CD4-positive, alpha-beta memory T cell (primary cell): ENCODE data around the gene KIFC3. TPM values are rescaled to one million over a fixed set of nuclear protein-coding genes. Genes with fewer than 3 reads are reported as not detected.
"Not testable (repeated sequence)": the region's sequence is repeated elsewhere in the genome, so short reads cannot be mapped to it uniquely, and the experiment has no call there.

Source experiments
- CTCF ChIA-PET: fragments of 350-600 bp; sonication (Branson Sonifier 250); formaldehyde crosslinking; loops from one replicate; lab custom pipeline; 2021; ENCODE audit warnings: inconsistent platforms; ENCODE audit not compliant: partially characterized antibody; lab: Charles Lee
- POLR2A ChIA-PET: fragments of 350-600 bp; sonication (Branson Sonifier 250); formaldehyde crosslinking; loops from one replicate; lab custom pipeline; 2021; ENCODE audit not compliant: partially characterized antibody; lab: Charles Lee
- DNase-seq, 5 donors: peaks; one replicate each; pipeline versions ENCODE4 v3.0.0 to v3.0.0-alpha.2; 2020 to 2022; ENCODE audit warnings: mixed read lengths in 1 of 5
- H3K27ac ChIP-seq: one replicate; pipeline ENCODE4 v1.7.0; 2013; ENCODE audit warnings: low read depth, low read length
- H3K27me3 ChIP-seq: 2 replicates; pipeline ENCODE4 v1.7.0; 2013; ENCODE audit warnings: mild to moderate bottlenecking, low read length, moderate library complexity; ENCODE audit not compliant: insufficient read depth
- H3K36me3 ChIP-seq: 2 replicates; pipeline ENCODE4 v1.7.0; 2013; ENCODE audit warnings: mild to moderate bottlenecking, low read length, moderate library complexity; ENCODE audit not compliant: insufficient read depth
- H3K4me1 ChIP-seq: 2 replicates; pipeline ENCODE4 v1.7.0; 2013; ENCODE audit warnings: mild to moderate bottlenecking, low read length, moderate library complexity; ENCODE audit not compliant: insufficient read depth
- H3K4me3 ChIP-seq, 2 donors: one replicate each; pipeline ENCODE4 v1.7.0; 2013; ENCODE audit warnings: low read length in 2 of 2, mild to moderate bottlenecking in 1 of 2
- H3K9me3 ChIP-seq, 2 donors: one replicate each; pipeline ENCODE4 v1.7.0; 2013; ENCODE audit warnings: low read length in 2 of 2, control low read depth in 1 of 2; ENCODE audit not compliant: control insufficient read depth in 1 of 2
- H3K27ac Mint-ChIP-seq, 7 donors: one replicate each; pipeline ENCODE4 v1.8.0; 2020 to 2021; ENCODE audit warnings: mixed read lengths in 7 of 7, mild to moderate bottlenecking in 6 of 7, inconsistent platforms in 3 of 7, moderate library complexity in 3 of 7
- H3K27me3 Mint-ChIP-seq, 2 donors: one replicate each; pipeline ENCODE4 v1.8.0; 2020 to 2021; ENCODE audit warnings: mixed read lengths in 2 of 2
- H3K36me3 Mint-ChIP-seq, 2 donors: one replicate each; pipeline ENCODE4 v1.8.0; 2020 to 2021; ENCODE audit warnings: mixed read lengths in 2 of 2, inconsistent platforms in 1 of 2, mild to moderate bottlenecking in 1 of 2
- H3K4me1 Mint-ChIP-seq, 4 donors: one replicate each; pipeline ENCODE4 v1.8.0; 2020 to 2021; ENCODE audit warnings: mixed read lengths in 4 of 4, mild to moderate bottlenecking in 1 of 4
- H3K4me3 Mint-ChIP-seq, 8 donors: one replicate each; pipeline ENCODE4 v1.8.0; 2020 to 2021; ENCODE audit warnings: mixed read lengths in 8 of 8, mild to moderate bottlenecking in 7 of 8, moderate library complexity in 6 of 8, inconsistent platforms in 3 of 8
- H3K9me3 Mint-ChIP-seq, 8 donors: one replicate each; pipeline ENCODE4 v1.8.0; 2020 to 2021; ENCODE audit warnings: mixed read lengths in 8 of 8, mild to moderate bottlenecking in 5 of 8, inconsistent platforms in 3 of 8, moderate library complexity in 1 of 8
- intact Hi-C: fragments of 100-400 bp; cut with micrococcal nuclease; formaldehyde crosslinking; loops from one replicate; pipeline ENCODE4 v1.15.1; 2023
- polyA plus RNA-seq, 2 donors: library from polyadenylated mRNA; unstranded; fragments of 300-500 nt; fragmentation: Illumina TruSeq; gene quantifications; one replicate each; pipeline ENCODE4 v1.2.3, GENCODE V29; 2021
- total RNA-seq, 2 experiments: library from RNA; stranded (reverse); gene quantifications; one replicate each; pipeline ENCODE4 v1.2.3, GENCODE V29; 2021

KIFC3 gene
- total and polyA plus RNA-seq, 4 experiments from 2014 or later, result 1.6 to 1.9 TPM; not detected in 2

- no peaks in the 10 kb centered on the region for H3K9me3 Mint-ChIP-seq
- Histone ChIP-seq H3K27me3 (no peaks in the 10 kb centered on the region), H3K27ac (no peak overlapping the region), H3K9me3 (no peaks in the 10 kb centered on the region), H3K4me3 (no peak overlapping the region), H3K4me1 (no peaks in the 10 kb centered on the region), H3K36me3 (no peaks in the 10 kb centered on the region)
- no peak overlapping the region for H3K27ac Mint-ChIP-seq
- H3K36me3 Mint-ChIP-seq, result no peaks in the 10 kb centered on the region
- no peak for DNase-seq
- intact Hi-C loops, result no loop called here
- H3K4me3 Mint-ChIP-seq, result no peak overlapping the region
- peaks cover 0 to 2% (median 0%) of the 10 kb centered on the region in 4 donors for H3K4me1 Mint-ChIP-seq
- ChIA-PET POLR2A (no interaction called here), CTCF (interaction anchor here (1.1 kb wide), 1 partner anchor 9 kb away, joined by 4 read pairs; no protein-coding TSS in a partner anchor)
- no peaks in the 10 kb centered on the region for H3K27me3 Mint-ChIP-seq
Observed at GRCh38 chr16:57785385-57785784, 16.9 kb downstream of the KIFC3 start.

- H3K36me3 Mint-ChIP-seq, result no peaks in the 10 kb centered on the region
- H3K4me1 Mint-ChIP-seq, result peaks cover 0 to under 1% (median 0%) of the 10 kb centered on the region in 4 donors
- no peak overlapping the region for H3K27ac ChIP-seq
- no peaks in the 10 kb centered on the region for H3K4me1 ChIP-seq
- no peaks in the 10 kb centered on the region for H3K27me3 ChIP-seq
- H3K4me3 ChIP-seq, result no peak overlapping the region
- peak overlapping the region in 1 of 7 donors; percentile 29 for H3K27ac Mint-ChIP-seq
- no peaks in the 10 kb centered on the region for H3K27me3 Mint-ChIP-seq
- H3K4me3 Mint-ChIP-seq, result no peak overlapping the region
- ChIA-PET POLR2A (no interaction called here), CTCF (no interaction called here)
- H3K9me3 ChIP-seq, result no peaks in the 10 kb centered on the region
- intact Hi-C loops, result no loop called here
- H3K9me3 Mint-ChIP-seq, result no peaks in the 10 kb centered on the region
- no peaks in the 10 kb centered on the region for H3K36me3 ChIP-seq
- DNase-seq, result no peak
Observed at GRCh38 chr16:57784334-57784733, 18.0 kb downstream of the KIFC3 start.

- POLR2A ChIA-PET, result no interaction called here
- CTCF ChIA-PET, result no interaction called here
- Histone ChIP-seq H3K36me3 (no peaks in the 10 kb centered on the region), H3K9me3 (no peaks in the 10 kb centered on the region), H3K27me3 (no peaks in the 10 kb centered on the region), H3K27ac (no peak overlapping the region), H3K4me1 (no peaks in the 10 kb centered on the region), H3K4me3 (no peak overlapping the region)
- Mint-ChIP-seq H3K27ac (no peak overlapping the region), H3K4me3 (no peak overlapping the region), H3K4me1 (no peaks in the 10 kb centered on the region), H3K27me3 (no peaks in the 10 kb centered on the region), H3K36me3 (no peaks in the 10 kb centered on the region), H3K9me3 (no peaks in the 10 kb centered on the region)
- no peak for DNase-seq
- intact Hi-C loops, result no loop called here
Observed at GRCh38 chr16:57783883-57784282, 18.4 kb downstream of the KIFC3 start.

GRCh38 chr16:57783116-57783515 lies 19.2 kb downstream of the KIFC3 start:
- ChIA-PET CTCF (no interaction called here), POLR2A (no interaction called here)
- Mint-ChIP-seq H3K27me3 (no peaks in the 10 kb centered on the region), H3K36me3 (no peaks in the 10 kb centered on the region), H3K4me3 (no peak overlapping the region), H3K27ac (no peak overlapping the region), H3K4me1 (no peaks in the 10 kb centered on the region), H3K9me3 (no peaks in the 10 kb centered on the region)
- DNase-seq, result no peak
- H3K36me3 ChIP-seq, result no peaks in the 10 kb centered on the region
- intact Hi-C loops, result no loop called here
- H3K4me3 ChIP-seq, result no peak overlapping the region
- H3K27ac ChIP-seq, result no peak overlapping the region
- no peaks in the 10 kb centered on the region for H3K4me1 ChIP-seq
- H3K27me3 ChIP-seq, result no peaks in the 10 kb centered on the region
- no peaks in the 10 kb centered on the region for H3K9me3 ChIP-seq

- H3K27ac Mint-ChIP-seq, H3K4me3 ChIP-seq, H3K36me3 ChIP-seq, H3K27me3 ChIP-seq, H3K4me3 Mint-ChIP-seq, POLR2A ChIA-PET, H3K27ac ChIP-seq, H3K4me1 Mint-ChIP-seq, H3K4me1 ChIP-seq, DNase-seq, CTCF ChIA-PET, H3K9me3 Mint-ChIP-seq, intact Hi-C loops, H3K36me3 Mint-ChIP-seq, H3K27me3 Mint-ChIP-seq, H3K9me3 ChIP-seq: not testable (repeated sequence)
Observed at GRCh38 chr16:57782607-57783055, 19.7 kb downstream of the KIFC3 start.

- no peaks in the 10 kb centered on the region for H3K4me1 Mint-ChIP-seq
- no peaks in the 10 kb centered on the region for H3K36me3 Mint-ChIP-seq
- H3K4me3 Mint-ChIP-seq, result no peak overlapping the region
- ChIA-PET POLR2A (no interaction called here), CTCF (no interaction called here)
- peak overlapping the region in 1 of 7 donors; percentile 7 for H3K27ac Mint-ChIP-seq
- DNase-seq, result no peak
- H3K9me3 Mint-ChIP-seq, result no peaks in the 10 kb centered on the region
- H3K4me3 ChIP-seq, result no peak overlapping the region
- H3K9me3 ChIP-seq, result no peaks in the 10 kb centered on the region
- intact Hi-C loops, result no loop called here
- H3K27me3 ChIP-seq, result no peaks in the 10 kb centered on the region
- H3K27me3 Mint-ChIP-seq, result no peaks in the 10 kb centered on the region
- no peaks in the 10 kb centered on the region for H3K36me3 ChIP-seq
- no peak overlapping the region for H3K27ac ChIP-seq
- H3K4me1 ChIP-seq, result no peaks in the 10 kb centered on the region
Observed at GRCh38 chr16:57781741-57782606, 20.3 kb downstream of the KIFC3 start.

- Histone ChIP-seq H3K36me3 (no peaks in the 10 kb centered on the region), H3K27ac (no peak overlapping the region), H3K9me3 (no peaks in the 10 kb centered on the region), H3K4me3 (no peak overlapping the region), H3K27me3 (no peaks in the 10 kb centered on the region), H3K4me1 (no peaks in the 10 kb centered on the region)
- no peak for DNase-seq
- H3K9me3 Mint-ChIP-seq, result no peaks in the 10 kb centered on the region
- H3K4me1 Mint-ChIP-seq, result no peaks in the 10 kb centered on the region
- H3K4me3 Mint-ChIP-seq, result no peak overlapping the region
- H3K27me3 Mint-ChIP-seq, result no peaks in the 10 kb centered on the region
- no peak overlapping the region for H3K27ac Mint-ChIP-seq
- CTCF ChIA-PET, result no interaction called here
- H3K36me3 Mint-ChIP-seq, result no peaks in the 10 kb centered on the region
- POLR2A ChIA-PET, result no interaction called here
- intact Hi-C loops, result no loop called here
Observed at GRCh38 chr16:57781349-57781740, 20.9 kb downstream of the KIFC3 start.
